Parietal lobe (tissue), 2 donors: ENCODE results near the gene ATG7. TPM values are rescaled to one million over a fixed set of nuclear protein-coding genes. Genes with fewer than 3 reads are reported as not detected.

Experiments
- small RNA-seq: library from RNA; depleted of rRNA; stranded (forward); fragments of <200 nt; gene quantifications from one replicate; pipeline ENCODE3, GENCODE V24; 2014; ENCODE audit warnings: low replicate concordance
- total RNA-seq: library from RNA; depleted of rRNA; stranded (reverse); fragments of >200 nt; gene quantifications from one replicate; pipeline ENCODE4 v1.2.3, GENCODE V29; 2014

ATG7 gene
- 59.5 TPM for total RNA-seq

GRCh38 chr3:11271986-11272904, at the start of gene ATG7:
ATG7 (plus strand) TSS chr3:11272397; CDS start chr3:11298696, 26,299 bp downstream.

Small RNA genes lying within 50 kb of the gene (small RNA-seq; reads per million reads assigned to genes)
- gene AC022001.1, result not detected
- gene AC026185.1, result not detected
- gene AC083855.1, result not detected

Other genes with a start within 250 kb of the ATG7 start
- gene HRH1, start 117.9 kb upstream of the ATG7 start, total RNA-seq, result 1.9 TPM